OCI-LY3 (cell line): ENCODE measurements around the gene EGFLAM.

Experiments used
- H2AFZ ChIP-seq: fragments of 200-600, 300-600 bp; shearing (Covaris generic); 2 replicates; pipeline ENCODE4 v1.6.0; 2014; ENCODE audit warnings: antibody characterized with exemption, low read depth, low read length
- H3K27ac ChIP-seq: fragments of 200-600, 300-600 bp; sonication (generic); 2 replicates; pipeline ENCODE4 v1.5.1; 2014; ENCODE audit warnings: mild to moderate bottlenecking, low read length, moderate library complexity, mixed read lengths
- H3K27me3 ChIP-seq: fragments of 200-600, 300-600 bp; sonication (generic); 2 replicates; pipeline ENCODE4 v1.6.1; 2014; ENCODE audit warnings: low read depth, low read length, mixed read lengths
- H3K36me3 ChIP-seq: fragments of 200-600, 300-600 bp; sonication (generic); replicated peaks from 2 replicates; pipeline ENCODE3; 2014; ENCODE audit warnings: low read depth, low read length, mixed read lengths
- H3K4me1 ChIP-seq: fragments of 300-600, 200-600 bp; sonication (generic); 2 replicates; pipeline ENCODE4 v1.6.1; 2014; ENCODE audit warnings: low read length, mixed read lengths
- H3K4me2 ChIP-seq: fragments of 200-600, 300-600 bp; sonication (generic); 2 replicates; pipeline ENCODE4 v1.6.1; 2014; ENCODE audit warnings: low read length, mixed read lengths
- H3K4me3 ChIP-seq: fragments of 300-600, 200-600 bp; sonication (generic); 2 replicates; pipeline ENCODE4 v1.5.1; 2014; ENCODE audit warnings: antibody characterized with exemption, mild to moderate bottlenecking, low read length, moderate library complexity
- H3K79me2 ChIP-seq: fragments of 300-600, 200-600 bp; shearing (Covaris generic); 2 replicates; pipeline ENCODE4 v1.6.1; 2014; ENCODE audit warnings: mild to moderate bottlenecking, low read length, mixed read lengths
- H3K9ac ChIP-seq: fragments of 300-600, 200-600 bp; shearing (Covaris generic); 2 replicates; pipeline ENCODE4 v1.6.0; 2014; ENCODE audit warnings: mild to moderate bottlenecking, low read length, moderate library complexity
- H3K9me3 ChIP-seq: fragments of 200-600, 300-600 bp; shearing (Covaris generic); 2 replicates; pipeline ENCODE4 v1.6.1; 2014; ENCODE audit warnings: low read length, mixed read lengths; ENCODE audit not compliant: insufficient read depth
- H4K20me1 ChIP-seq: fragments of 200-600, 300-600 bp; sonication (generic); 2 replicates; pipeline ENCODE4 v1.6.1; 2016; ENCODE audit warnings: low read length, mixed read lengths; ENCODE audit not compliant: insufficient read depth
- CTCF ChIP-seq: fragments of 200-600, 300-600 bp; sonication (generic); IDR thresholded peaks from 2 replicates; pipeline ENCODE4 v1.5.1; 2014; ENCODE audit warnings: antibody characterized with exemption, low read length, low read depth
- EZH2phosphoT487 ChIP-seq: fragments of 200-600 bp; shearing (Covaris generic); IDR thresholded peaks from 2 replicates; pipeline ENCODE4 v1.6.1; 2018; ENCODE audit warnings: antibody characterized with exemption, mixed run types, low read depth

EGFLAM gene

GRCh38 chr5:38292228-38292627 is 33.9 kb downstream of the EGFLAM start:
- no peak for TF ChIP-seq EZH2phosphoT487
- no peak for TF ChIP-seq CTCF
- H2AFZ ChIP-seq: no peak overlapping the region

GRCh38 chr5:38295751-38296150 is 37.4 kb downstream of the EGFLAM start:
- Histone ChIP-seq H3K9me3 (no peaks in the 10 kb centered on the region), H3K79me2 (no peaks in the 10 kb centered on the region), H3K9ac (no peak overlapping the region), H3K27me3 (no peaks in the 10 kb centered on the region), H3K36me3 (no peaks in the 10 kb centered on the region), H2AFZ (no peak overlapping the region), H3K4me1 (no peaks in the 10 kb centered on the region), H3K4me3 (no peak overlapping the region), H3K4me2 (no peak overlapping the region), H4K20me1 (no peaks in the 10 kb centered on the region), H3K27ac (no peak overlapping the region)
- TF ChIP-seq CTCF (no peak), EZH2phosphoT487 (no peak)

More at GRCh38 chr5:38292228-38292627, 33.9 kb downstream of the EGFLAM start:
- no peaks in the 10 kb centered on the region for H3K9me3 ChIP-seq
- H3K4me2 ChIP-seq: no peak overlapping the region
- no peak overlapping the region for H3K4me3 ChIP-seq
- H4K20me1 ChIP-seq: no peaks in the 10 kb centered on the region
- H3K36me3 ChIP-seq: no peaks in the 10 kb centered on the region
- H3K27ac ChIP-seq: no peak overlapping the region
- H3K79me2 ChIP-seq: no peaks in the 10 kb centered on the region
- no peak overlapping the region for H3K9ac ChIP-seq
- no peaks in the 10 kb centered on the region for H3K4me1 ChIP-seq
- no peaks in the 10 kb centered on the region for H3K27me3 ChIP-seq

- Histone ChIP-seq H3K9me3 (no peaks in the 10 kb centered on the region), H3K27me3 (no peaks in the 10 kb centered on the region), H3K4me3 (no peak overlapping the region), H4K20me1 (no peaks in the 10 kb centered on the region), H3K9ac (no peak overlapping the region), H3K79me2 (no peaks in the 10 kb centered on the region), H3K36me3 (no peaks in the 10 kb centered on the region), H3K4me1 (no peaks in the 10 kb centered on the region), H3K27ac (no peak overlapping the region), H3K4me2 (no peak overlapping the region), H2AFZ (no peak overlapping the region)
- TF ChIP-seq CTCF: no peak
These were observed 39.7 kb downstream of the EGFLAM start for GRCh38 chr5:38297830-38298608.

- H3K27ac ChIP-seq: no peak overlapping the region
- no peaks in the 10 kb centered on the region for H3K36me3 ChIP-seq
- H3K27me3 ChIP-seq: no peaks in the 10 kb centered on the region
- H3K79me2 ChIP-seq: no peaks in the 10 kb centered on the region
- no peak overlapping the region for H3K9ac ChIP-seq
- H3K4me1 ChIP-seq: no peaks in the 10 kb centered on the region
- no peak overlapping the region for H3K4me2 ChIP-seq
- no peak for TF ChIP-seq EZH2phosphoT487
- no peak for TF ChIP-seq CTCF
- H3K9me3 ChIP-seq: no peaks in the 10 kb centered on the region
- no peaks in the 10 kb centered on the region for H4K20me1 ChIP-seq
- H2AFZ ChIP-seq: no peak overlapping the region
- no peak overlapping the region for H3K4me3 ChIP-seq
These were observed 41.2 kb downstream of the EGFLAM start for GRCh38 chr5:38299585-38299984.
